ENCODE data around the gene PDS5B. TPM values are rescaled to one million over a fixed set of nuclear protein-coding genes. Genes with fewer than 3 reads are reported as not detected.
A peak's percentile ranks its signal among the peaks of the same experiment; 100 is the strongest.

Gene PDS5B
- total RNA-seq, 1 experiment from 2014 or later, result 26.5 TPM

GRCh38 chr13:32639502-32640105 is 53.4 kb downstream of the PDS5B start (continued):
- TF ChIP-seq CTCF (IDR thresholded peaks at IDR 0.05 in 2 of 3, conservative IDR thresholded peaks at IDR 0.05 in 1 of 3; ENCODE audit: borderline replicate concordance in 1 of 3, insufficient read depth in 1 of 3, low read depth in 2 of 3, low read length in 2 of 3) (peak; percentile 61 to 89 (median 83); a peak in 5 of 6 replicates), MAX (IDR thresholded peaks at IDR 0.05) (no peak)

- no peaks in the 10 kb centered on the region for H3K9me3 ChIP-seq (ENCODE audit: control insufficient read depth in 1 of 2, insufficient read depth in 1 of 2, low read depth in 1 of 2, low read length in 2 of 2)
- H3K36me3 ChIP-seq (ENCODE audit: control insufficient read depth in 1 of 2, insufficient read depth in 2 of 2, low read length in 2 of 2), result no peaks in the 10 kb centered on the region
- no peak overlapping the region for H2AFZ ChIP-seq (ENCODE audit: low read depth, low read length, poor library complexity, severe bottlenecking)
- no peaks in the 10 kb centered on the region for H3K9me2 ChIP-seq (ENCODE audit: insufficient read depth)
- H3K27ac ChIP-seq (ENCODE audit: low read depth, low read length), result no peak overlapping the region
- POLR2A ChIA-PET, result no interaction called here
- intact Hi-C loops (cut with micrococcal nuclease), result no loop called here
- H3K79me2 ChIP-seq (ENCODE audit: insufficient read depth, low read length), result peaks cover 95% of the 10 kb centered on the region
- no TSS peak for BruUV-seq (replicated peaks)
- no peak overlapping the region for H3K4me3 ChIP-seq (replicated peaks in 1 of 2; ENCODE audit: low read depth in 1 of 2, low read length in 2 of 2)
- CTCF ChIA-PET, result interaction anchor here (2.3 to 3.2 kb wide), 2 partner anchors 9 to 27 kb away, joined by 6 to 18 read pairs; no protein-coding TSS in a partner anchor
- ATAC-seq, result no peak
- no peak overlapping the region for H3K4me2 ChIP-seq (ENCODE audit: low read length)
- H3K27me3 ChIP-seq (ENCODE audit: insufficient read depth, low read length), result no peaks in the 10 kb centered on the region
- TF ChIP-seq, protein P1, sequence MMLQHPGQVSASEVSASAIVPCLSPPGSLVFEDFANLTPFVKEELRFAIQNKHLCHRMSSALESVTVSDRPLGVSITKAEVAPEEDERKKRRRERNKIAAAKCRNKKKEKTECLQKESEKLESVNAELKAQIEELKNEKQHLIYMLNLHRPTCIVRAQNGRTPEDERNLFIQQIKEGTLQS (IDR thresholded peaks at IDR 0.05), result no peak
- no peak for TF ChIP-seq POLR2A (IDR thresholded peaks at IDR 0.05; ENCODE audit: borderline replicate concordance, extremely low read depth, insufficient read depth, insufficient read length)
- no peak for TF ChIP-seq FOSL1 (IDR thresholded peaks at IDR 0.05; ENCODE audit: low read depth)
- no peak for TF ChIP-seq ZNF274 (IDR thresholded peaks at IDR 0.05; ENCODE audit: low read depth, low read length)
- RAD21 ChIA-PET (ENCODE audit: low non-redundant PET in 1 of 2, low total read pairs in 2 of 2, uncharacterized antibody in 2 of 2, unreplicated experiment in 2 of 2), result no interaction called here
- no peaks in the 10 kb centered on the region for H3K4me1 ChIP-seq (ENCODE audit: control insufficient read depth in 1 of 2, insufficient read depth in 2 of 2, low read length in 2 of 2)
- no peak for DNase-seq (ENCODE audit: low read depth, low spot score)
- no peak overlapping the region for H3K9ac ChIP-seq (ENCODE audit: low read length)
- H4K20me1 ChIP-seq (ENCODE audit: insufficient read depth), result peaks cover 22% of the 10 kb centered on the region; the same call in 1 of the 2 replicates
Measured at GRCh38 chr13:32642316-32642715, 56.1 kb downstream of the PDS5B start.

Data from HCT116 (cell line).